ENCODE measurements around the gene CFAP206. TPM values are rescaled to one million over a fixed set of nuclear protein-coding genes. Genes with fewer than 3 reads are reported as not detected.

The CFAP206 gene
- polyA plus RNA-seq, 1 donor from 2014 or later: 6.6 TPM

DNA sequence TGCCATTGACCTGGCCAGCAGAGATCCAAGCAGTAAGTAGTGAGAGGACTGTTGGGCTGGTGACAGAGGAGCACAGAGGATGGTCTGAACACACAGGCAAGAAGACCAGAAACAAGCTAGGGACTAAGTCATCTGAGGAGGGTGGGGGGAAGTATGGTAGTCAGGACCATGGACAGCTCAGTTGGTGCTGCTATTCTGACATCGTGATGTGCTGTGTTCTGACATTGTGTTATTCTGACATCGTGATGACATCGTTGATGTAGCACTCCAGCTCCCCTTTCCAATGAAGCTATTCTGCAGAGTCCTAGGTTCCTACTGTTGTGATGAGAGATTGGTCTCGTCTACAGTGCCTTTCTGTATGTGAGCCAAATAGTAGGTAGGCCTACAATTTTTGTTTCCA lies 28.7 kb downstream of the CFAP206 start:
- Histone ChIP-seq H4K20me1 (ENCODE audit: insufficient read depth) (no peaks in the 10 kb centered on the region), H3K27ac (ENCODE audit: low read length) (no peak overlapping the region), H3K4me2 (ENCODE audit: low read length) (no peak overlapping the region), H3K27me3 (ENCODE audit: insufficient read depth, low read depth, low read length) (no peaks in the 10 kb centered on the region), H2AFZ (ENCODE audit: low read depth, low read length) (no peak overlapping the region), H3K9me2 (ENCODE audit: insufficient read depth, low read length) (no peaks in the 10 kb centered on the region), H3F3A (ENCODE audit: insufficient read depth, low read length, poor library complexity, severe bottlenecking) (no peaks in the 10 kb centered on the region), H3K9ac (ENCODE audit: low read length) (no peak overlapping the region), H3K79me2 (replicated peaks; ENCODE audit: insufficient read depth, low read length) (no peaks in the 10 kb centered on the region), H3K36me3 (ENCODE audit: insufficient read depth, low read length) (no peaks in the 10 kb centered on the region), H3K9me3 (ENCODE audit: low read length) (no peaks in the 10 kb centered on the region), H3K4me3 (ENCODE audit: low read length) (no peak overlapping the region)
- TF ChIP-seq, protein P1, sequence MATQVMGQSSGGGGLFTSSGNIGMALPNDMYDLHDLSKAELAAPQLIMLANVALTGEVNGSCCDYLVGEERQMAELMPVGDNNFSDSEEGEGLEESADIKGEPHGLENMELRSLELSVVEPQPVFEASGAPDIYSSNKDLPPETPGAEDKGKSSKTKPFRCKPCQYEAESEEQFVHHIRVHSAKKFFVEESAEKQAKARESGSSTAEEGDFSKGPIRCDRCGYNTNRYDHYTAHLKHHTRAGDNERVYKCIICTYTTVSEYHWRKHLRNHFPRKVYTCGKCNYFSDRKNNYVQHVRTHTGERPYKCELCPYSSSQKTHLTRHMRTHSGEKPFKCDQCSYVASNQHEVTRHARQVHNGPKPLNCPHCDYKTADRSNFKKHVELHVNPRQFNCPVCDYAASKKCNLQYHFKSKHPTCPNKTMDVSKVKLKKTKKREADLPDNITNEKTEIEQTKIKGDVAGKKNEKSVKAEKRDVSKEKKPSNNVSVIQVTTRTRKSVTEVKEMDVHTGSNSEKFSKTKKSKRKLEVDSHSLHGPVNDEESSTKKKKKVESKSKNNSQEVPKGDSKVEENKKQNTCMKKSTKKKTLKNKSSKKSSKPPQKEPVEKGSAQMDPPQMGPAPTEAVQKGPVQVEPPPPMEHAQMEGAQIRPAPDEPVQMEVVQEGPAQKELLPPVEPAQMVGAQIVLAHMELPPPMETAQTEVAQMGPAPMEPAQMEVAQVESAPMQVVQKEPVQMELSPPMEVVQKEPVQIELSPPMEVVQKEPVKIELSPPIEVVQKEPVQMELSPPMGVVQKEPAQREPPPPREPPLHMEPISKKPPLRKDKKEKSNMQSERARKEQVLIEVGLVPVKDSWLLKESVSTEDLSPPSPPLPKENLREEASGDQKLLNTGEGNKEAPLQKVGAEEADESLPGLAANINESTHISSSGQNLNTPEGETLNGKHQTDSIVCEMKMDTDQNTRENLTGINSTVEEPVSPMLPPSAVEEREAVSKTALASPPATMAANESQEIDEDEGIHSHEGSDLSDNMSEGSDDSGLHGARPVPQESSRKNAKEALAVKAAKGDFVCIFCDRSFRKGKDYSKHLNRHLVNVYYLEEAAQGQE (IDR thresholded peaks at IDR 0.05; ENCODE audit: borderline replicate concordance): no peak
- TF ChIP-seq MXI1 (conservative IDR thresholded peaks at IDR 0.05; ENCODE audit: poor library complexity, severe bottlenecking) (no peak), TAF1 (IDR thresholded peaks at IDR 0.05; ENCODE audit: low read depth) (no peak), POLR2AphosphoS5 (IDR thresholded peaks at IDR 0.05) (no peak), RAD21 (conservative IDR thresholded peaks at IDR 0.05) (no peak), EZH2 (IDR thresholded peaks at IDR 0.05; ENCODE audit: borderline replicate concordance, insufficient read depth, low read length, poor library complexity, severe bottlenecking) (no peak), EP300 (conservative IDR thresholded peaks at IDR 0.05; ENCODE audit: poor library complexity, severe bottlenecking) (no peak), SMC3 (conservative IDR thresholded peaks at IDR 0.05; ENCODE audit: poor library complexity) (no peak)
- TF ChIP-seq, protein P2, sequence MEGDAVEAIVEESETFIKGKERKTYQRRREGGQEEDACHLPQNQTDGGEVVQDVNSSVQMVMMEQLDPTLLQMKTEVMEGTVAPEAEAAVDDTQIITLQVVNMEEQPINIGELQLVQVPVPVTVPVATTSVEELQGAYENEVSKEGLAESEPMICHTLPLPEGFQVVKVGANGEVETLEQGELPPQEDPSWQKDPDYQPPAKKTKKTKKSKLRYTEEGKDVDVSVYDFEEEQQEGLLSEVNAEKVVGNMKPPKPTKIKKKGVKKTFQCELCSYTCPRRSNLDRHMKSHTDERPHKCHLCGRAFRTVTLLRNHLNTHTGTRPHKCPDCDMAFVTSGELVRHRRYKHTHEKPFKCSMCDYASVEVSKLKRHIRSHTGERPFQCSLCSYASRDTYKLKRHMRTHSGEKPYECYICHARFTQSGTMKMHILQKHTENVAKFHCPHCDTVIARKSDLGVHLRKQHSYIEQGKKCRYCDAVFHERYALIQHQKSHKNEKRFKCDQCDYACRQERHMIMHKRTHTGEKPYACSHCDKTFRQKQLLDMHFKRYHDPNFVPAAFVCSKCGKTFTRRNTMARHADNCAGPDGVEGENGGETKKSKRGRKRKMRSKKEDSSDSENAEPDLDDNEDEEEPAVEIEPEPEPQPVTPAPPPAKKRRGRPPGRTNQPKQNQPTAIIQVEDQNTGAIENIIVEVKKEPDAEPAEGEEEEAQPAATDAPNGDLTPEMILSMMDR (IDR thresholded peaks at IDR 0.05; ENCODE audit: poor library complexity, severe bottlenecking): no peak

DNA sequence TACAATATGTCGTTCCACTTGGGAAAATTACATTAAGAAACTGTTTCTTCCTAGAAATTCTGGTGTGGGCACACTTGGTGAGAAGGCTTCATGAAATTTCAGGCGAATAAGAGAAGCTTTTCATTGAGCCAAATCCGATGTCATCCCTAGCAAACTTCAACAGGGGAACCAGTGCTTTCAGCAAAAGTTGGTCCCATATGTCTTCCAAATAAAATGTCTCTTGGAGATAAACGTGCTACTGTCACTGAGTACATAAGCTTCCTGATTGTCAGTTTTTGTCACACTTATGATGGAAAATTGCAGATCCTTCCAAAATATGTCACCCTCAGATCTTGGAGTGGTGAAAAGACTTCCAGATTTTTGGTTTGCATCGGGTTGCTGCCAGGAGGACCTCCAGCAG lies 33.9 kb downstream of the CFAP206 start:
- Histone ChIP-seq H4K20me1 (ENCODE audit: insufficient read depth) (no peaks in the 10 kb centered on the region), H3K9me2 (ENCODE audit: insufficient read depth, low read length) (no peaks in the 10 kb centered on the region), H3K79me2 (replicated peaks; ENCODE audit: insufficient read depth, low read length) (no peaks in the 10 kb centered on the region), H2AFZ (ENCODE audit: low read depth, low read length) (no peak overlapping the region), H3K4me2 (ENCODE audit: low read length) (no peak overlapping the region), H3K27ac (ENCODE audit: low read length) (no peak overlapping the region), H3K4me3 (ENCODE audit: low read length) (no peak overlapping the region), H3K9me3 (ENCODE audit: low read length) (no peaks in the 10 kb centered on the region), H3K9ac (ENCODE audit: low read length) (no peak overlapping the region), H3K36me3 (ENCODE audit: insufficient read depth, low read length) (no peaks in the 10 kb centered on the region), H3F3A (ENCODE audit: insufficient read depth, low read length, poor library complexity, severe bottlenecking) (no peaks in the 10 kb centered on the region), H3K27me3 (ENCODE audit: insufficient read depth, low read depth, low read length) (no peaks in the 10 kb centered on the region)
- TF ChIP-seq, protein P1 (IDR thresholded peaks at IDR 0.05; ENCODE audit: borderline replicate concordance): no peak
- TF ChIP-seq, protein P2 (IDR thresholded peaks at IDR 0.05; ENCODE audit: poor library complexity, severe bottlenecking): no peak
- TF ChIP-seq TAF1 (IDR thresholded peaks at IDR 0.05; ENCODE audit: low read depth): no peak
- no peak for TF ChIP-seq SMC3 (conservative IDR thresholded peaks at IDR 0.05; ENCODE audit: poor library complexity)
- no peak for TF ChIP-seq RAD21 (conservative IDR thresholded peaks at IDR 0.05)
- no peak for TF ChIP-seq EP300 (conservative IDR thresholded peaks at IDR 0.05; ENCODE audit: poor library complexity, severe bottlenecking)
- no peak for TF ChIP-seq POLR2AphosphoS5 (IDR thresholded peaks at IDR 0.05)
- no peak for TF ChIP-seq MXI1 (conservative IDR thresholded peaks at IDR 0.05; ENCODE audit: poor library complexity, severe bottlenecking)
- no peak for TF ChIP-seq EZH2 (IDR thresholded peaks at IDR 0.05; ENCODE audit: borderline replicate concordance, insufficient read depth, low read length, poor library complexity, severe bottlenecking)

Data from neural cell (in vitro differentiated cells).